Osteocyte (in vitro differentiated cells): Measurements from ENCODE around the gene CCDC54. TPM values are rescaled to one million over a fixed set of nuclear protein-coding genes. Genes with fewer than 3 reads are reported as not detected.

Experiments
- DNase-seq: peaks from one replicate; pipeline ENCODE4 v3.0.0; 2021; ENCODE audit warnings: mixed read lengths; ENCODE audit not compliant: unreplicated experiment; ENCODE audit errors: extremely low spot score
- H3K27ac Mint-ChIP-seq: one replicate; pipeline ENCODE4 v1.8.0; 2021; ENCODE audit warnings: mild to moderate bottlenecking, mixed read lengths; ENCODE audit not compliant: unreplicated experiment
- H3K27me3 Mint-ChIP-seq: one replicate; pipeline ENCODE4 v1.8.0; 2021; ENCODE audit warnings: mixed read lengths; ENCODE audit not compliant: unreplicated experiment
- H3K36me3 Mint-ChIP-seq: one replicate; pipeline ENCODE4 v1.8.0; 2021; ENCODE audit warnings: mixed read lengths; ENCODE audit not compliant: unreplicated experiment
- H3K4me1 Mint-ChIP-seq: one replicate; pipeline ENCODE4 v1.8.0; 2021; ENCODE audit warnings: mixed read lengths; ENCODE audit not compliant: unreplicated experiment
- H3K4me3 Mint-ChIP-seq: one replicate; pipeline ENCODE4 v1.8.0; 2021; ENCODE audit warnings: mild to moderate bottlenecking, moderate library complexity, mixed read lengths; ENCODE audit not compliant: unreplicated experiment
- H3K9me3 Mint-ChIP-seq: one replicate; pipeline ENCODE4 v1.8.0; 2021; ENCODE audit warnings: mixed read lengths; ENCODE audit not compliant: unreplicated experiment
- CTCF ChIP-seq: fragments of 200-600 bp; sonication (generic); IDR thresholded peaks from 2 replicates; pipeline ENCODE4 v1.5.0; 2021; ENCODE audit warnings: antibody characterized with exemption, mild to moderate bottlenecking, moderate library complexity
- total RNA-seq: library from RNA; stranded (reverse); gene quantifications from 2 replicates; pipeline ENCODE4 v1.2.1, GENCODE V29; 2021

The CCDC54 gene
- total RNA-seq, 1 donor from 2014 or later = not detected

GRCh38 chr3:107409365-107409764, 32.1 kb downstream of the CCDC54 start:
- H3K27me3 Mint-ChIP-seq = no peaks in the 10 kb centered on the region
- H3K9me3 Mint-ChIP-seq = peaks cover 20% of the 10 kb centered on the region
- H3K4me1 Mint-ChIP-seq = peaks cover 11% of the 10 kb centered on the region
- no peak for DNase-seq
- no peak overlapping the region for H3K4me3 Mint-ChIP-seq
- no peak for TF ChIP-seq CTCF
- H3K27ac Mint-ChIP-seq = no peak overlapping the region
- H3K36me3 Mint-ChIP-seq = no peaks in the 10 kb centered on the region

- no peaks in the 10 kb centered on the region for H3K4me1 Mint-ChIP-seq
- H3K9me3 Mint-ChIP-seq = peaks cover 20% of the 10 kb centered on the region
- TF ChIP-seq CTCF = no peak
- DNase-seq = no peak
- no peak overlapping the region for H3K27ac Mint-ChIP-seq
- no peak overlapping the region for H3K4me3 Mint-ChIP-seq
- no peaks in the 10 kb centered on the region for H3K36me3 Mint-ChIP-seq
- H3K27me3 Mint-ChIP-seq = no peaks in the 10 kb centered on the region
Observed at GRCh38 chr3:107410606-107411005, 33.4 kb downstream of the CCDC54 start.

GRCh38 chr3:107411056-107411455, 33.8 kb downstream of the CCDC54 start:
- no peaks in the 10 kb centered on the region for H3K36me3 Mint-ChIP-seq
- H3K9me3 Mint-ChIP-seq = peaks cover 20% of the 10 kb centered on the region
- TF ChIP-seq CTCF = no peak
- H3K4me3 Mint-ChIP-seq = no peak overlapping the region
- no peaks in the 10 kb centered on the region for H3K27me3 Mint-ChIP-seq
- DNase-seq = no peak
- H3K4me1 Mint-ChIP-seq = peaks cover under 1% of the 10 kb centered on the region
- H3K27ac Mint-ChIP-seq = no peak overlapping the region

GRCh38 chr3:107411779-107412178, 34.5 kb downstream of the CCDC54 start:
- Mint-ChIP-seq H3K36me3 (no peaks in the 10 kb centered on the region), H3K27ac (no peak overlapping the region), H3K4me1 (peaks cover 4% of the 10 kb centered on the region), H3K9me3 (peaks cover 20% of the 10 kb centered on the region), H3K27me3 (no peaks in the 10 kb centered on the region), H3K4me3 (no peak overlapping the region)
- DNase-seq = no peak
- no peak for TF ChIP-seq CTCF

- DNase-seq = no peak
- no peaks in the 10 kb centered on the region for H3K27me3 Mint-ChIP-seq
- no peaks in the 10 kb centered on the region for H3K36me3 Mint-ChIP-seq
- H3K9me3 Mint-ChIP-seq = peaks cover 20% of the 10 kb centered on the region
- H3K27ac Mint-ChIP-seq = no peak overlapping the region
- no peak for TF ChIP-seq CTCF
- peaks cover 4% of the 10 kb centered on the region for H3K4me1 Mint-ChIP-seq
- no peak overlapping the region for H3K4me3 Mint-ChIP-seq
Observed at GRCh38 chr3:107412376-107412775, 35.1 kb downstream of the CCDC54 start.
